Measurements from ENCODE around the gene SEMA3C.

SEMA3C gene

DNA sequence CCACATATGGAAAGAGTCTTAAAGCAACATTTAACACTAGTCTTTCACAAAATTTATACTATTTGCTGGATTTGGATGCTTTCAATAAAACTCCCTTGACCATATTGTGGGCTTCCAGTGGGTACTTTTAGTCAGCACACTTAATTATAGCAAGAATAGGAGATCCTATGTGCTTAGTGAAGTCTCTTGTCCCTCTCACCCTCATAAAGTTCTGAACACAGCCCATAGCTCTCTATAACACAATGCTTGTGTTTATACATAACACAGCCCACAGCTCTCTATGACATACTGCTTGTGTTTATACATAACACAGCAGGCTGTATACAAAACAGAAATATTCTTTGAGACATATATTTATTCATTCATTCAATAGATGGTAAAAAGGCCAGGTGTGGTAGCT is 79.0 kb downstream of the SEMA3C start:
- in situ Hi-C loops (cut with MboI; ENCODE audit: low pct_unique_long_range_greater_than_20kb, low sequenced_read_pairs, unreplicated experiment), result no loop called here
- DNase-seq (ENCODE audit: low spot score), result no peak
- TF ChIP-seq CTCF (IDR thresholded peaks at IDR 0.05; ENCODE audit: extremely low read depth, insufficient read depth, missing control alignments), result no peak

DNA sequence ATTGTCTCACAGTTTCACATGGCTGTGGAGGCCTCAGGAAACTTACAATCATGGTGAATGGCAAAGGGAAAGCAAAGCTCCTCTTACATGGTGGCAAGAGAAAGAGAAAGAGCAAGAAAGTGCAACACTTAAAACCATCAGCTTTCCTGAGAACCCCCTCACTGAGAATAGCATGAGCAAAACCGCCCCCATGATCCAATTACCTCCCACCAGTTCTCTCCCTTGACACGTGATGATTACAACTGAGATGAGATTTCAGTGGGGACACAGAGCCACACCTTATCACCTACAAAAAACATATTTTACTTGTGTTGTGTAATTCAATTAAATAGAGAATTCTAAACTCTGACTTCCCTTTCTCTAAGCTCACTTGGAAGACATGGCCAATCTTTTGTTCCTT is 80.2 kb downstream of the SEMA3C start:
- in situ Hi-C loops (cut with MboI; ENCODE audit: low pct_unique_long_range_greater_than_20kb, low sequenced_read_pairs, unreplicated experiment), result no loop called here
- DNase-seq (ENCODE audit: low spot score), result no peak
- no peak for TF ChIP-seq CTCF (IDR thresholded peaks at IDR 0.05; ENCODE audit: extremely low read depth, insufficient read depth, missing control alignments)

DNA sequence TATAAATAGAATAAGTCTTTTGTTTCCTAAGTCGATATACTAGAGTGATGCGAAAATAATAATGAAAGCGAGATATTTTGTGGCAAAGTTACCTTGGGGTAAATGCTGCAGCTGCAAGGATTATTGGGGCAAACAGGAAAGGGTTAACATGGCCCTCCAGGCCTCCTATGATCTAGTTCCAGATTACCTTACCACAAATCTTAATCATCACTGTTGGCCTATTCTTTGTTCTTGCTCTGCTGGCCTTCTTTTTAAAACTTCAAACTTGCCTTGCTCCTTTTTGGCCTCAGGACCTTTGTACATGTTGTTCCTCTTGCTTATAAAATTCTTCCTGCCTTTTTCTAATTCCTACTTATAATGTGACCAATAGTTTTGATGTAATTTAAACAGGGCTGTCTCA is 81.5 kb downstream of the SEMA3C start:
- in situ Hi-C loops (cut with MboI; ENCODE audit: low pct_unique_long_range_greater_than_20kb, low sequenced_read_pairs, unreplicated experiment), result no loop called here
- TF ChIP-seq CTCF (IDR thresholded peaks at IDR 0.05; ENCODE audit: extremely low read depth, insufficient read depth, missing control alignments), result no peak
- DNase-seq (ENCODE audit: low spot score), result no peak

DNA sequence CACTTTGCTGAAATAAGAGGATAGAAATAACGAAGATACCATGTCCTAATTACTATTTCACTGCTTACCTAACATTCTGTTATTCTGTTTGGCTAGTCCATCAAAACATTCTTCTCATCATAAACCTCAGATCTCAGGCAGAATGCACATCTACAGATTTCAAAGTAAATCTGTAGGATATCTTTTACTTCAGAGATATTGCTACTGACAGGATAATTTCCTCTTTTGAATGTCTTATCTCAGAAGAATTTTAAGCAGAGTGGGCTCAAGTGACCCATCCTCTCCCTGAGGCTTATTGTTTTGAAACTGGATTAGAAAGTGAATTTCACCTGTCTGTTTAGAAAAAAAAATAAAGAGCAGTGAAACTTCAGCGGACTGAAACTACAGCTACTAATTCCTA is 83.6 kb downstream of the SEMA3C start:
- in situ Hi-C loops (cut with MboI; ENCODE audit: low pct_unique_long_range_greater_than_20kb, low sequenced_read_pairs, unreplicated experiment), result no loop called here
- DNase-seq (ENCODE audit: low spot score), result no peak
- no peak for TF ChIP-seq CTCF (IDR thresholded peaks at IDR 0.05; ENCODE audit: extremely low read depth, insufficient read depth, missing control alignments)

- DNase-seq (ENCODE audit: low spot score), result no peak
- TF ChIP-seq CTCF (IDR thresholded peaks at IDR 0.05; ENCODE audit: extremely low read depth, insufficient read depth, missing control alignments), result no peak
- in situ Hi-C loops (cut with MboI; ENCODE audit: low pct_unique_long_range_greater_than_20kb, low sequenced_read_pairs, unreplicated experiment), result no loop called here
Observed at GRCh38 chr7:80833289-80834268, 85.3 kb downstream of the SEMA3C start.

- in situ Hi-C loops (cut with MboI; ENCODE audit: low pct_unique_long_range_greater_than_20kb, low sequenced_read_pairs, unreplicated experiment), result no loop called here
- DNase-seq (ENCODE audit: low spot score), result no peak
- no peak for TF ChIP-seq CTCF (IDR thresholded peaks at IDR 0.05; ENCODE audit: extremely low read depth, insufficient read depth, missing control alignments)
Observed at GRCh38 chr7:80832006-80832405, 86.8 kb downstream of the SEMA3C start.

Data from GM13977 (cell line).